KBM-7 (cell line): ENCODE results near the gene EFCAB9.
"Not testable (repeated sequence)": the region's sequence is repeated elsewhere in the genome, so short reads cannot be mapped to it uniquely, and the experiment has no call there.

Experiments
- DNase-seq: peaks from one replicate; pipeline ENCODE4 v3.0.0-alpha.2; 2015
- in situ Hi-C: fragments of 300-500 bp; cut with MboI; formaldehyde crosslinking; loops from 2 replicates; pipeline ENCODE4 v1.14.3; 2020; ENCODE audit warnings: low sequenced_read_pairs, low pct_unique_long_range_greater_than_20kb, mixed read lengths

The EFCAB9 gene

GRCh38 chr5:172193872-172194271 lies at the start of gene EFCAB9:
EFCAB9 (plus strand) TSS chr5:172194172; CDS start chr5:172194173, 1 bp downstream.
- no peak for DNase-seq
- in situ Hi-C loops: no loop called here

- in situ Hi-C loops: no loop called here
- DNase-seq: no peak
Measured at GRCh38 chr5:172144291-172144815, 49.6 kb upstream of the EFCAB9 start.

GRCh38 chr5:172144931-172145869 lies 48.8 kb upstream of the EFCAB9 start:
- no peak for DNase-seq
- in situ Hi-C loops: no loop called here

- in situ Hi-C loops: no loop called here
- DNase-seq: no peak
Measured at GRCh38 chr5:172145870-172146747, 47.9 kb upstream of the EFCAB9 start.

GRCh38 chr5:172146748-172147092 lies 47.3 kb upstream of the EFCAB9 start:
- in situ Hi-C loops: no loop called here
- DNase-seq: no peak

GRCh38 chr5:172147857-172148256 lies 46.1 kb upstream of the EFCAB9 start:
- in situ Hi-C loops: no loop called here
- no peak for DNase-seq

- in situ Hi-C loops: no loop called here
- no peak for DNase-seq
Measured at GRCh38 chr5:172148381-172148780, 45.6 kb upstream of the EFCAB9 start.

GRCh38 chr5:172149073-172149472 lies 44.9 kb upstream of the EFCAB9 start:
- in situ Hi-C loops: no loop called here
- no peak for DNase-seq

- in situ Hi-C loops, DNase-seq: not testable (repeated sequence)
Measured at GRCh38 chr5:172149481-172149880, 44.5 kb upstream of the EFCAB9 start.

- DNase-seq: peak; percentile 93
- in situ Hi-C loops: no loop called here
Measured at GRCh38 chr5:172150514-172151425, 43.2 kb upstream of the EFCAB9 start.

- in situ Hi-C loops: no loop called here
- no peak for DNase-seq
Measured at GRCh38 chr5:172151661-172152210, 42.2 kb upstream of the EFCAB9 start.

GRCh38 chr5:172153695-172154094 lies 40.3 kb upstream of the EFCAB9 start:
- in situ Hi-C loops: no loop called here
- DNase-seq: no peak

GRCh38 chr5:172155101-172155500 lies 38.9 kb upstream of the EFCAB9 start:
- in situ Hi-C loops, DNase-seq: not testable (repeated sequence)

- no peak for DNase-seq
- in situ Hi-C loops: no loop called here
Measured at GRCh38 chr5:172156541-172156994, 37.4 kb upstream of the EFCAB9 start.

GRCh38 chr5:172159016-172159415 lies 35.0 kb upstream of the EFCAB9 start:
- DNase-seq: no peak
- in situ Hi-C loops: no loop called here

- in situ Hi-C loops: no loop called here
- no peak for DNase-seq
Measured at GRCh38 chr5:172160506-172160905, 33.5 kb upstream of the EFCAB9 start.

GRCh38 chr5:172162323-172162986 lies 31.5 kb upstream of the EFCAB9 start:
- peak; percentile 40 for DNase-seq
- in situ Hi-C loops: no loop called here

- DNase-seq: no peak
- in situ Hi-C loops: no loop called here
Measured at GRCh38 chr5:172162987-172163343, 31.0 kb upstream of the EFCAB9 start.
